ENCODE data around the gene NPIPB2.
"Not testable (repeated sequence)": the region's sequence is repeated elsewhere in the genome, so short reads cannot be mapped to it uniquely, and the experiment has no call there.

Gene NPIPB2

GRCh38 chr16:11941945-11942344, at the start of gene NPIPB2:
TSS of gene NPIPB2 (minus strand) at chr16:11942045. CDS start at chr16:11942045, 0 bp downstream.
- not testable (repeated sequence) for DNase-seq

- no peak for DNase-seq
Measured at GRCh38 chr16:11990702-11991390, 49.0 kb upstream of the NPIPB2 start.

GRCh38 chr16:11988258-11988978, 46.6 kb upstream of the NPIPB2 start:
- no peak for DNase-seq

GRCh38 chr16:11986521-11987057, 44.7 kb upstream of the NPIPB2 start:
- no peak for DNase-seq

GRCh38 chr16:11985250-11985649, 43.4 kb upstream of the NPIPB2 start:
- no peak for DNase-seq

- no peak for DNase-seq
Measured at GRCh38 chr16:11980136-11980844, 38.4 kb upstream of the NPIPB2 start.

- no peak for DNase-seq
Measured at GRCh38 chr16:11979013-11979672, 37.3 kb upstream of the NPIPB2 start.

- DNase-seq: no peak
Measured at GRCh38 chr16:11978080-11978479, 36.2 kb upstream of the NPIPB2 start.

GRCh38 chr16:11977376-11978041, 35.7 kb upstream of the NPIPB2 start:
- peak in 1 of 2 experiments; percentile 27 for DNase-seq

GRCh38 chr16:11976850-11977375, 35.1 kb upstream of the NPIPB2 start:
- DNase-seq: no peak

- DNase-seq: no peak
Measured at GRCh38 chr16:11973070-11973469, 31.2 kb upstream of the NPIPB2 start.

GRCh38 chr16:11972128-11972527, 30.3 kb upstream of the NPIPB2 start:
- no peak for DNase-seq

GRCh38 chr16:11970292-11970691, 28.4 kb upstream of the NPIPB2 start:
- not testable (repeated sequence) for DNase-seq

- DNase-seq: no peak
Measured at GRCh38 chr16:11968577-11968976, 26.7 kb upstream of the NPIPB2 start.

- no peak for DNase-seq
Measured at GRCh38 chr16:11967195-11967911, 25.5 kb upstream of the NPIPB2 start.

GRCh38 chr16:11966173-11966572, 24.3 kb upstream of the NPIPB2 start:
- DNase-seq: no peak

GRCh38 chr16:11964761-11965551, 23.1 kb upstream of the NPIPB2 start, which contains the start of gene TNFRSF17:
TSS of gene TNFRSF17 (plus strand) at chr16:11965210. CDS start at chr16:11965325, 115 bp downstream.
- no peak for DNase-seq

GRCh38 chr16:11963706-11964105, 21.9 kb upstream of the NPIPB2 start:
- DNase-seq: no peak

- DNase-seq: not testable (repeated sequence)
Measured at GRCh38 chr16:11962978-11963377, 21.1 kb upstream of the NPIPB2 start.

GRCh38 chr16:11962457-11962856, 20.6 kb upstream of the NPIPB2 start:
- not testable (repeated sequence) for DNase-seq

Data from NCI-H526 (cell line).